OCI-M2 (cell line): ENCODE results near the gene INKA1.
"Not testable (repeated sequence)": the region's sequence is repeated elsewhere in the genome, so short reads cannot be mapped to it uniquely, and the experiment has no call there.

ENCODE experiments used
- DNase-seq: peaks from one replicate; lab custom pipeline; 2025; ENCODE audit not compliant: unreplicated experiment; lab: John Stamatoyannopoulos, UW

INKA1 gene

GRCh38 chr3:49802719-49803464 lies at the start of gene INKA1:
Gene INKA1, plus strand, starts transcription at chr3:49803261. Its CDS starts 132 bp downstream, at chr3:49803393.
- peak; percentile 40 for DNase-seq

- no peak for DNase-seq
Observed at GRCh38 chr3:49754536-49754935, 48.5 kb upstream of the INKA1 start.

GRCh38 chr3:49756036-49756435 lies 47.0 kb upstream of the INKA1 start:
- DNase-seq, result no peak

GRCh38 chr3:49757197-49757596 lies 45.9 kb upstream of the INKA1 start:
- no peak for DNase-seq

GRCh38 chr3:49759226-49759625 lies 43.8 kb upstream of the INKA1 start:
- no peak for DNase-seq

GRCh38 chr3:49761661-49762060 lies 41.4 kb upstream of the INKA1 start:
- no peak for DNase-seq

- no peak for DNase-seq
Observed at GRCh38 chr3:49763981-49764380, 39.1 kb upstream of the INKA1 start.

GRCh38 chr3:49769286-49769915 lies 33.7 kb upstream of the INKA1 start:
- DNase-seq, result no peak

GRCh38 chr3:49769926-49770325 lies 33.1 kb upstream of the INKA1 start:
- DNase-seq, result no peak

- DNase-seq, result no peak
Observed at GRCh38 chr3:49771340-49771938, 31.6 kb upstream of the INKA1 start.

- no peak for DNase-seq
Observed at GRCh38 chr3:49772703-49773102, 30.4 kb upstream of the INKA1 start.

- no peak for DNase-seq
Observed at GRCh38 chr3:49775538-49775937, 27.5 kb upstream of the INKA1 start.

GRCh38 chr3:49776101-49776500 lies 27.0 kb upstream of the INKA1 start:
- not testable (repeated sequence) for DNase-seq

GRCh38 chr3:49779358-49780079 lies 23.5 kb upstream of the INKA1 start:
- no peak for DNase-seq

- DNase-seq, result no peak
Observed at GRCh38 chr3:49780080-49780974, 22.7 kb upstream of the INKA1 start.

- DNase-seq, result not testable (repeated sequence)
Observed at GRCh38 chr3:49780975-49781365, 22.1 kb upstream of the INKA1 start.

- no peak for DNase-seq
Observed at GRCh38 chr3:49781415-49782199, 21.5 kb upstream of the INKA1 start.

- DNase-seq, result not testable (repeated sequence)
Observed at GRCh38 chr3:49782277-49782676, 20.8 kb upstream of the INKA1 start.

- DNase-seq, result no peak
Observed at GRCh38 chr3:49785565-49786356, 17.3 kb upstream of the INKA1 start.
